Left ventricle myocardium superior (tissue), 1 donor: ENCODE measurements around the gene RNF40. TPM values are rescaled to one million over a fixed set of nuclear protein-coding genes. Genes with fewer than 3 reads are reported as not detected.
A peak's percentile ranks its signal among the peaks of the same experiment; 100 is the strongest.

ENCODE experiments used
- ATAC-seq: fragments of 200-7000 bp; cut with Tn5 transposase; one replicate; pipeline ENCODE4 v1.9.1; 2020; ENCODE audit warnings: mild to moderate bottlenecking, moderate library complexity
- DNase-seq: peaks from one replicate; pipeline ENCODE4 v3.0.0-alpha.2; 2020
- intact Hi-C: fragments of 100-400 bp; cut with micrococcal nuclease; formaldehyde crosslinking; loops from one replicate; pipeline ENCODE4 v1.11.0; 2022
- total RNA-seq: library from RNA; stranded (reverse); fragmentation: NEBNext Ultra II Directional; extraction: Animal tissue kit (Norgen Biotek cat#: 25700); gene quantifications from one replicate; pipeline ENCODE4 v1.2.1, GENCODE V29; 2021
- donor health status: DM: no; HTN: yes; CAD: no; lungs with severe emphysema.

RNF40 gene
- total RNA-seq, 1 donor from 2014 or later = 49.3 TPM

- no peak for DNase-seq
- intact Hi-C loops = no loop called here
- no peak for ATAC-seq
Measured at GRCh38 chr16:30777591-30778297, 15.6 kb downstream of the RNF40 start.

- intact Hi-C loops = no loop called here
- no peak for DNase-seq
- ATAC-seq = no peak
Measured at GRCh38 chr16:30778549-30779244, 16.6 kb downstream of the RNF40 start.

GRCh38 chr16:30779596-30779995 is 17.5 kb downstream of the RNF40 start:
- ATAC-seq (no peak), DNase-seq (no peak)
- intact Hi-C loops = no loop called here

GRCh38 chr16:30780021-30780420 is 17.9 kb downstream of the RNF40 start:
- intact Hi-C loops = no loop called here
- no peak for ATAC-seq
- no peak for DNase-seq

- intact Hi-C loops = no loop called here
- ATAC-seq = no peak
- DNase-seq = no peak
Measured at GRCh38 chr16:30780549-30780948, 18.4 kb downstream of the RNF40 start.

- no peak for ATAC-seq
- intact Hi-C loops = no loop called here
- no peak for DNase-seq
Measured at GRCh38 chr16:30782486-30783279, 20.6 kb downstream of the RNF40 start.

GRCh38 chr16:30783280-30784109 is 21.4 kb downstream of the RNF40 start:
- intact Hi-C loops = no loop called here
- no peak for DNase-seq
- no peak for ATAC-seq

GRCh38 chr16:30784215-30784614 is 22.1 kb downstream of the RNF40 start:
- no peak for ATAC-seq
- DNase-seq = no peak
- intact Hi-C loops = no loop called here

- peak; percentile 23 for ATAC-seq
- no peak for DNase-seq
- intact Hi-C loops = no loop called here
Measured at GRCh38 chr16:30785126-30786106, 23.3 kb downstream of the RNF40 start.

- ATAC-seq = peak; percentile 69
- intact Hi-C loops = no loop called here
- DNase-seq = peak; percentile 63
Measured at GRCh38 chr16:30786115-30786935, 24.2 kb downstream of the RNF40 start.

GRCh38 chr16:30786936-30787612 is 25.0 kb downstream of the RNF40 start, which contains the start of gene ZNF629:
TSS of gene ZNF629 (minus strand) at chr16:30787205. CDS start at chr16:30784482, 2,723 bp downstream.
- intact Hi-C loops = no loop called here
- DNase-seq (peak; percentile 78), ATAC-seq (peak; percentile 84)

- no peak for ATAC-seq
- DNase-seq = no peak
- intact Hi-C loops = no loop called here
Measured at GRCh38 chr16:30787613-30788378, 25.7 kb downstream of the RNF40 start.

- intact Hi-C loops = no loop called here
- DNase-seq (no peak), ATAC-seq (no peak)
Measured at GRCh38 chr16:30793508-30794069, 31.5 kb downstream of the RNF40 start.

GRCh38 chr16:30794634-30795033 is 32.5 kb downstream of the RNF40 start:
- no peak for DNase-seq
- ATAC-seq = no peak
- intact Hi-C loops = no loop called here

- DNase-seq (no peak), ATAC-seq (no peak)
- intact Hi-C loops = no loop called here
Measured at GRCh38 chr16:30797670-30798309, 35.7 kb downstream of the RNF40 start.
